ENCODE measurements around the gene PIP5K1A.

PIP5K1A gene

GRCh38 chr1:151284013-151284577 lies 85.7 kb downstream of the PIP5K1A start:
- Histone ChIP-seq H3K9me3 (no peaks in the 10 kb centered on the region), H3K27ac (peak overlapping the region; percentile 98), H3K4me1 (ENCODE audit: control insufficient read depth in 1 of 2, insufficient read depth in 1 of 2, low read depth in 1 of 2, low read length in 1 of 2) (peaks cover 41 to 44% of the 10 kb centered on the region in 2 experiments), H3K4me3 (ENCODE audit: low read depth in 1 of 2, low read length in 1 of 2) (peak overlapping the region; percentile 89 to 95), H3K27me3 (no peaks in the 10 kb centered on the region), H3K36me3 (peaks cover 41% of the 10 kb centered on the region)
- TF ChIP-seq CTCF (IDR thresholded peaks at IDR 0.05): no peak

- H3K36me3 ChIP-seq: peaks cover 68% of the 10 kb centered on the region
- H3K27me3 ChIP-seq: no peaks in the 10 kb centered on the region
- peaks cover 21 to 23% of the 10 kb centered on the region in 2 experiments for H3K4me1 ChIP-seq (ENCODE audit: control insufficient read depth in 1 of 2, insufficient read depth in 1 of 2, low read depth in 1 of 2, low read length in 1 of 2)
- H3K9me3 ChIP-seq: no peaks in the 10 kb centered on the region
- no peak overlapping the region for H3K4me3 ChIP-seq (ENCODE audit: low read depth in 1 of 2, low read length in 1 of 2)
- no peak for TF ChIP-seq CTCF (IDR thresholded peaks at IDR 0.05)
- H3K27ac ChIP-seq: peak overlapping the region; percentile 33
These were observed 88.4 kb downstream of the PIP5K1A start for GRCh38 chr1:151286619-151287340.

- Histone ChIP-seq H3K36me3 (peaks cover 74% of the 10 kb centered on the region), H3K9me3 (no peaks in the 10 kb centered on the region), H3K27ac (no peak overlapping the region), H3K4me1 (ENCODE audit: control insufficient read depth in 1 of 2, insufficient read depth in 1 of 2, low read depth in 1 of 2, low read length in 1 of 2) (peaks cover 20 to 21% of the 10 kb centered on the region in 2 experiments), H3K27me3 (no peaks in the 10 kb centered on the region), H3K4me3 (ENCODE audit: low read depth in 1 of 2, low read length in 1 of 2) (no peak overlapping the region)
- no peak for TF ChIP-seq CTCF (IDR thresholded peaks at IDR 0.05)
These were observed 89.0 kb downstream of the PIP5K1A start for GRCh38 chr1:151287341-151287699.

GRCh38 chr1:151287767-151288500 lies 89.6 kb downstream of the PIP5K1A start:
- Histone ChIP-seq H3K9me3 (no peaks in the 10 kb centered on the region), H3K4me3 (ENCODE audit: low read depth in 1 of 2, low read length in 1 of 2) (no peak overlapping the region), H3K4me1 (ENCODE audit: control insufficient read depth in 1 of 2, insufficient read depth in 1 of 2, low read depth in 1 of 2, low read length in 1 of 2) (peaks cover 19 to 20% of the 10 kb centered on the region in 2 experiments), H3K27ac (no peak overlapping the region), H3K36me3 (peaks cover 80% of the 10 kb centered on the region), H3K27me3 (no peaks in the 10 kb centered on the region)
- TF ChIP-seq CTCF (IDR thresholded peaks at IDR 0.05): no peak

- Histone ChIP-seq H3K36me3 (peaks cover 85% of the 10 kb centered on the region), H3K4me1 (ENCODE audit: control insufficient read depth in 1 of 2, insufficient read depth in 1 of 2, low read depth in 1 of 2, low read length in 1 of 2) (peaks cover 13 to 14% of the 10 kb centered on the region in 2 experiments)
- no peak for TF ChIP-seq CTCF (IDR thresholded peaks at IDR 0.05)
These were observed 90.2 kb downstream of the PIP5K1A start for GRCh38 chr1:151288502-151288901.

More at GRCh38 chr1:151288502-151288901, 90.2 kb downstream of the PIP5K1A start:
- no peak overlapping the region for H3K4me3 ChIP-seq (ENCODE audit: low read depth in 1 of 2, low read length in 1 of 2)
- peak overlapping the region; percentile 49 for H3K27ac ChIP-seq
- H3K27me3 ChIP-seq: no peaks in the 10 kb centered on the region
- no peaks in the 10 kb centered on the region for H3K9me3 ChIP-seq

Measured in neutrophil (primary cell).